GM19240 (cell line): ENCODE measurements around the gene HAPLN2.
"Not testable (repeated sequence)": the region's sequence is repeated elsewhere in the genome, so short reads cannot be mapped to it uniquely, and the experiment has no call there.

Experiments used
- DNase-seq: peaks from one replicate; pipeline ENCODE4 v3.0.0; 2011; ENCODE audit warnings: low spot score; ENCODE audit not compliant: insufficient read length

Gene HAPLN2

GRCh38 chr1:156591432-156592157 lies 27.6 kb upstream of the HAPLN2 start, which contains the start of gene NAXE:
Gene NAXE, plus strand, starts transcription at chr1:156591776. Its CDS starts 29 bp downstream, at chr1:156591805.
- DNase-seq = peak; percentile 87

GRCh38 chr1:156592158-156592909 lies 26.9 kb upstream of the HAPLN2 start:
- no peak for DNase-seq

- no peak for DNase-seq
Observed at GRCh38 chr1:156592910-156593660, 26.1 kb upstream of the HAPLN2 start.

- DNase-seq = no peak
Observed at GRCh38 chr1:156593661-156593989, 25.6 kb upstream of the HAPLN2 start.

- no peak for DNase-seq
Observed at GRCh38 chr1:156594190-156594589, 25.0 kb upstream of the HAPLN2 start.

GRCh38 chr1:156595016-156595415 lies 24.2 kb upstream of the HAPLN2 start:
- DNase-seq = no peak

- DNase-seq = no peak
Observed at GRCh38 chr1:156596426-156596825, 22.8 kb upstream of the HAPLN2 start.

GRCh38 chr1:156598125-156598524 lies 21.1 kb upstream of the HAPLN2 start:
- DNase-seq = no peak

GRCh38 chr1:156598731-156599432 lies 20.3 kb upstream of the HAPLN2 start:
- no peak for DNase-seq

- no peak for DNase-seq
Observed at GRCh38 chr1:156599811-156600210, 19.4 kb upstream of the HAPLN2 start.

- no peak for DNase-seq
Observed at GRCh38 chr1:156600733-156601121, 18.5 kb upstream of the HAPLN2 start.

GRCh38 chr1:156601122-156601830 lies 17.9 kb upstream of the HAPLN2 start, which contains the start of gene GPATCH4:
Gene GPATCH4, minus strand, starts transcription at chr1:156601479.
- no peak for DNase-seq

- DNase-seq = no peak
Observed at GRCh38 chr1:156601892-156602291, 17.3 kb upstream of the HAPLN2 start.

GRCh38 chr1:156602557-156602993 lies 16.6 kb upstream of the HAPLN2 start:
- no peak for DNase-seq

GRCh38 chr1:156607344-156607743 lies 11.9 kb upstream of the HAPLN2 start:
- not testable (repeated sequence) for DNase-seq

- DNase-seq = no peak
Observed at GRCh38 chr1:156608036-156608674, 11.1 kb upstream of the HAPLN2 start.

GRCh38 chr1:156608981-156609380 lies 10.2 kb upstream of the HAPLN2 start:
- DNase-seq = no peak

- DNase-seq = not testable (repeated sequence)
Observed at GRCh38 chr1:156610072-156610471, 9.1 kb upstream of the HAPLN2 start.

GRCh38 chr1:156612666-156613065 lies 6.5 kb upstream of the HAPLN2 start:
- no peak for DNase-seq

GRCh38 chr1:156615946-156616345 lies 3.3 kb upstream of the HAPLN2 start:
- no peak for DNase-seq
